GM23248 (cell line): ENCODE measurements around the gene PLAAT1.

Experiments used
- EZH2 ChIP-seq: fragments of 200-600 bp; sonication (generic); IDR thresholded peaks from 2 replicates; pipeline ENCODE4 v1.6.1; 2018; ENCODE audit warnings: antibody characterized with exemption, mild to moderate bottlenecking; ENCODE audit not compliant: insufficient read depth, poor library complexity, severe bottlenecking
- EZH2phosphoT487 ChIP-seq: fragments of 200-600 bp; sonication (generic); IDR thresholded peaks from 2 replicates; pipeline ENCODE4 v1.6.1; 2018; ENCODE audit warnings: antibody characterized with exemption, moderate library complexity, mild to moderate bottlenecking, low read depth; ENCODE audit not compliant: insufficient read depth

DNA sequence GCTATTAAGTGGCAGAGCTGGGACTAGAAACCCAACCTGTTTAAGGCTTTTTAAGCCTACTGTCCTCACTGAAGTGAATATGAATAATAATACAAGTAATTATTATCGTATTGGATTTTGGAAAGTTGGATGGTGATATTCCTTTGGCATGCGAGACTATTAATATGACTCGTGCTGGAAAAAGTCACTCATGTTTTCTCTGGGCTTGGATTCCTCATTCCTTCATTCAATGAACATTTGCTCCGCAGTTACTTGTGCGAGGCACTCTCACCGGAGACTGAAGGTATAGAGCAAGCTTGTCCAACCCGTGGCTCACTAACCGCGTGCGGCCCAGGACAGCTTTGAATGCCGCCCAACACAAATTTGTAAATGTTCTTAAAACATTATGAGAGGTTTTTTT, 694 bp downstream of the PLAAT1 start:
- TF ChIP-seq EZH2, result no peak
- TF ChIP-seq EZH2phosphoT487, result no peak
